ENCODE results near the gene TRPC5OS.

GRCh38 chrX:111886678-111887077, 10.7 kb downstream of the TRPC5OS start:
- TF ChIP-seq CTCF (optimal IDR thresholded peaks at IDR 0.05 in 1 of 3, IDR thresholded peaks at IDR 0.05 in 1 of 3, conservative IDR thresholded peaks at IDR 0.05 in 1 of 3; ENCODE audit: extremely low read depth in 1 of 3, insufficient read depth in 2 of 3, low read length in 3 of 3) (no peak), EZH2 (IDR thresholded peaks at IDR 0.05; ENCODE audit: low read length) (no peak)
